Measurements from ENCODE around the gene MED12L.

Gene MED12L

GRCh38 chr3:151293127-151293526 is 207.7 kb downstream of the MED12L start:
- H2AFZ ChIP-seq (ENCODE audit: low read length, unreplicated experiment), result no peak overlapping the region
- no peaks in the 10 kb centered on the region for H3K36me3 ChIP-seq (ENCODE audit: insufficient read depth, low read length)

GRCh38 chr3:151296226-151296625 is 210.8 kb downstream of the MED12L start:
- no peaks in the 10 kb centered on the region for H3K27me3 ChIP-seq (ENCODE audit: insufficient read depth, low read length)
- no peak overlapping the region for H2AFZ ChIP-seq (ENCODE audit: low read length, unreplicated experiment)
- no peaks in the 10 kb centered on the region for H3K36me3 ChIP-seq (ENCODE audit: insufficient read depth, low read length)
- H3K79me2 ChIP-seq (ENCODE audit: control insufficient read depth, insufficient read depth, low read length, unreplicated experiment), result no peaks in the 10 kb centered on the region
- H3K27ac ChIP-seq (ENCODE audit: low read depth, low read length), result no peak overlapping the region
- H3K4me1 ChIP-seq (ENCODE audit: control insufficient read depth, insufficient read depth, low read length, unreplicated experiment), result peaks cover under 1% of the 10 kb centered on the region
- H3K4me3 ChIP-seq (ENCODE audit: low read depth, low read length), result no peak overlapping the region

More at GRCh38 chr3:151293127-151293526, 207.7 kb downstream of the MED12L start:
- no peaks in the 10 kb centered on the region for H3K27me3 ChIP-seq (ENCODE audit: insufficient read depth, low read length)
- H3K4me3 ChIP-seq (ENCODE audit: low read depth, low read length), result no peak overlapping the region
- H3K27ac ChIP-seq (ENCODE audit: low read depth, low read length), result no peak overlapping the region
- no peaks in the 10 kb centered on the region for H3K4me1 ChIP-seq (ENCODE audit: control insufficient read depth, insufficient read depth, low read length, unreplicated experiment)
- H3K79me2 ChIP-seq (ENCODE audit: control insufficient read depth, insufficient read depth, low read length, unreplicated experiment), result no peaks in the 10 kb centered on the region

GRCh38 chr3:151297429-151297828 is 212.0 kb downstream of the MED12L start:
- Histone ChIP-seq H3K4me1 (ENCODE audit: control insufficient read depth, insufficient read depth, low read length, unreplicated experiment) (peaks cover 10% of the 10 kb centered on the region), H3K4me3 (ENCODE audit: low read depth, low read length) (no peak overlapping the region), H3K36me3 (ENCODE audit: insufficient read depth, low read length) (no peaks in the 10 kb centered on the region), H2AFZ (ENCODE audit: low read length, unreplicated experiment) (no peak overlapping the region), H3K27me3 (ENCODE audit: insufficient read depth, low read length) (no peaks in the 10 kb centered on the region), H3K27ac (ENCODE audit: low read depth, low read length) (no peak overlapping the region), H3K79me2 (ENCODE audit: control insufficient read depth, insufficient read depth, low read length, unreplicated experiment) (no peaks in the 10 kb centered on the region)

GRCh38 chr3:151299006-151299405 is 213.5 kb downstream of the MED12L start:
- Histone ChIP-seq H3K36me3 (ENCODE audit: insufficient read depth, low read length) (no peaks in the 10 kb centered on the region), H3K4me3 (ENCODE audit: low read depth, low read length) (no peak overlapping the region), H3K27me3 (ENCODE audit: insufficient read depth, low read length) (no peaks in the 10 kb centered on the region), H3K27ac (ENCODE audit: low read depth, low read length) (no peak overlapping the region), H3K4me1 (ENCODE audit: control insufficient read depth, insufficient read depth, low read length, unreplicated experiment) (peaks cover 10% of the 10 kb centered on the region), H3K79me2 (ENCODE audit: control insufficient read depth, insufficient read depth, low read length, unreplicated experiment) (no peaks in the 10 kb centered on the region), H2AFZ (ENCODE audit: low read length, unreplicated experiment) (no peak overlapping the region)

GRCh38 chr3:151300539-151300938 is 215.1 kb downstream of the MED12L start:
- Histone ChIP-seq H3K4me1 (ENCODE audit: control insufficient read depth, insufficient read depth, low read length, unreplicated experiment) (peaks cover 21% of the 10 kb centered on the region), H3K27ac (ENCODE audit: low read depth, low read length) (no peak overlapping the region), H3K27me3 (ENCODE audit: insufficient read depth, low read length) (no peaks in the 10 kb centered on the region), H2AFZ (ENCODE audit: low read length, unreplicated experiment) (no peak overlapping the region), H3K36me3 (ENCODE audit: insufficient read depth, low read length) (no peaks in the 10 kb centered on the region), H3K4me3 (ENCODE audit: low read depth, low read length) (no peak overlapping the region), H3K79me2 (ENCODE audit: control insufficient read depth, insufficient read depth, low read length, unreplicated experiment) (no peaks in the 10 kb centered on the region)

- Histone ChIP-seq H3K79me2 (ENCODE audit: control insufficient read depth, insufficient read depth, low read length, unreplicated experiment) (no peaks in the 10 kb centered on the region), H2AFZ (ENCODE audit: low read length, unreplicated experiment) (no peak overlapping the region), H3K4me3 (ENCODE audit: low read depth, low read length) (no peak overlapping the region), H3K27ac (ENCODE audit: low read depth, low read length) (no peak overlapping the region), H3K4me1 (ENCODE audit: control insufficient read depth, insufficient read depth, low read length, unreplicated experiment) (peaks cover 34% of the 10 kb centered on the region), H3K27me3 (ENCODE audit: insufficient read depth, low read length) (no peaks in the 10 kb centered on the region), H3K36me3 (ENCODE audit: insufficient read depth, low read length) (no peaks in the 10 kb centered on the region)
Observed at GRCh38 chr3:151301787-151302186, 216.3 kb downstream of the MED12L start.

GRCh38 chr3:151303751-151304150 is 218.3 kb downstream of the MED12L start:
- H3K36me3 ChIP-seq (ENCODE audit: insufficient read depth, low read length), result no peaks in the 10 kb centered on the region
- no peaks in the 10 kb centered on the region for H3K27me3 ChIP-seq (ENCODE audit: insufficient read depth, low read length)
- H3K79me2 ChIP-seq (ENCODE audit: control insufficient read depth, insufficient read depth, low read length, unreplicated experiment), result no peaks in the 10 kb centered on the region
- H3K4me3 ChIP-seq (ENCODE audit: low read depth, low read length), result no peak overlapping the region
- H2AFZ ChIP-seq (ENCODE audit: low read length, unreplicated experiment), result no peak overlapping the region
- H3K4me1 ChIP-seq (ENCODE audit: control insufficient read depth, insufficient read depth, low read length, unreplicated experiment), result peaks cover 53% of the 10 kb centered on the region
- H3K27ac ChIP-seq (ENCODE audit: low read depth, low read length), result no peak overlapping the region

GRCh38 chr3:151305060-151305774 is 219.8 kb downstream of the MED12L start:
- H3K4me1 ChIP-seq (ENCODE audit: control insufficient read depth, insufficient read depth, low read length, unreplicated experiment), result peaks cover 53% of the 10 kb centered on the region
- H3K36me3 ChIP-seq (ENCODE audit: insufficient read depth, low read length), result no peaks in the 10 kb centered on the region
- peak overlapping the region; percentile 78 for H3K27ac ChIP-seq (ENCODE audit: low read depth, low read length)
- H2AFZ ChIP-seq (ENCODE audit: low read length, unreplicated experiment), result peak overlapping the region; percentile 49
- H3K27me3 ChIP-seq (ENCODE audit: insufficient read depth, low read length), result no peaks in the 10 kb centered on the region
- H3K4me3 ChIP-seq (ENCODE audit: low read depth, low read length), result peak overlapping the region; percentile 22; the same call in 1 of the 2 replicates
- no peaks in the 10 kb centered on the region for H3K79me2 ChIP-seq (ENCODE audit: control insufficient read depth, insufficient read depth, low read length, unreplicated experiment)

- H3K4me1 ChIP-seq (ENCODE audit: control insufficient read depth, insufficient read depth, low read length, unreplicated experiment), result peaks cover 53% of the 10 kb centered on the region
- peak overlapping the region; percentile 78 for H3K27ac ChIP-seq (ENCODE audit: low read depth, low read length)
Observed at GRCh38 chr3:151305775-151306151, 220.3 kb downstream of the MED12L start.

GRCh38 chr3:151306168-151306810 is 220.8 kb downstream of the MED12L start:
- no peaks in the 10 kb centered on the region for H3K79me2 ChIP-seq (ENCODE audit: control insufficient read depth, insufficient read depth, low read length, unreplicated experiment)
- peaks cover 51% of the 10 kb centered on the region for H3K4me1 ChIP-seq (ENCODE audit: control insufficient read depth, insufficient read depth, low read length, unreplicated experiment)
- no peaks in the 10 kb centered on the region for H3K27me3 ChIP-seq (ENCODE audit: insufficient read depth, low read length)
- H3K4me3 ChIP-seq (ENCODE audit: low read depth, low read length), result no peak overlapping the region
- H2AFZ ChIP-seq (ENCODE audit: low read length, unreplicated experiment), result peak overlapping the region; percentile 14
- H3K27ac ChIP-seq (ENCODE audit: low read depth, low read length), result peak overlapping the region; percentile 78
- no peaks in the 10 kb centered on the region for H3K36me3 ChIP-seq (ENCODE audit: insufficient read depth, low read length)

More at GRCh38 chr3:151305775-151306151, 220.3 kb downstream of the MED12L start:
- peak overlapping the region; percentile 49 for H2AFZ ChIP-seq (ENCODE audit: low read length, unreplicated experiment)
- H3K27me3 ChIP-seq (ENCODE audit: insufficient read depth, low read length), result no peaks in the 10 kb centered on the region
- no peaks in the 10 kb centered on the region for H3K36me3 ChIP-seq (ENCODE audit: insufficient read depth, low read length)
- no peaks in the 10 kb centered on the region for H3K79me2 ChIP-seq (ENCODE audit: control insufficient read depth, insufficient read depth, low read length, unreplicated experiment)
- H3K4me3 ChIP-seq (ENCODE audit: low read depth, low read length), result peak overlapping the region; percentile 22; the same call in 1 of the 2 replicates

GRCh38 chr3:151307131-151307530 is 221.7 kb downstream of the MED12L start:
- H3K4me3 ChIP-seq (ENCODE audit: low read depth, low read length), result no peak overlapping the region
- no peaks in the 10 kb centered on the region for H3K36me3 ChIP-seq (ENCODE audit: insufficient read depth, low read length)
- H3K27me3 ChIP-seq (ENCODE audit: insufficient read depth, low read length), result no peaks in the 10 kb centered on the region
- H3K27ac ChIP-seq (ENCODE audit: low read depth, low read length), result no peak overlapping the region
- peaks cover 44% of the 10 kb centered on the region for H3K4me1 ChIP-seq (ENCODE audit: control insufficient read depth, insufficient read depth, low read length, unreplicated experiment)
- no peak overlapping the region for H2AFZ ChIP-seq (ENCODE audit: low read length, unreplicated experiment)
- H3K79me2 ChIP-seq (ENCODE audit: control insufficient read depth, insufficient read depth, low read length, unreplicated experiment), result no peaks in the 10 kb centered on the region

Data from ACC112 (cell line).